ENCODE results near the gene SLC22A16. TPM values are rescaled to one million over a fixed set of nuclear protein-coding genes. Genes with fewer than 3 reads are reported as not detected.
A peak's percentile ranks its signal among the peaks of the same experiment; 100 is the strongest.

SLC22A16 gene
- total RNA-seq, 2 experiments from 2014 or later, result not detected

DNA sequence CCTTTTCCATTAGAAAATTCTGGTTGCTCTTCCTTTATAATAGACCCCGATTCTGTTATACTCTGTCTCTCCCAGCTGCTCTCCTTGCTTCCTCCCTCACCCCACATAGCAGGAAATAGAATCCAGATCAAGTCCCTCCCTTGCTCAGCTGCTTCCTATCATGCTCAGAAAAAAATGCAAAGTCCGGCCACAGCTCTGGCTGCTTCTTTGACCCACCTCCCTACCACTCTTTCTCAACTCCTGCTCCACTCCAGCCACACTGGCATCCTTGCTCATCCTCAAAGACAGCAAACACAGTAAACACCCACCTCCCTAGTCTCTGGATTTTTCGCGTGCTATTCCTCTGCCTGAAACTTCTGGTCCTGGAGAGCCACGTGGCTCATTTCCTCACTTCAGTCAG is 9.1 kb upstream of the SLC22A16 start:
- H3K27ac Mint-ChIP-seq, result no peak overlapping the region
- intact Hi-C loops (cut with micrococcal nuclease), result no loop called here
- no peaks in the 10 kb centered on the region for H3K4me1 Mint-ChIP-seq (ENCODE audit: low read depth)
- H3K9me3 Mint-ChIP-seq, result no peaks in the 10 kb centered on the region
- no peak overlapping the region for H3K4me3 Mint-ChIP-seq
- H3K36me3 Mint-ChIP-seq (ENCODE audit: low read depth), result no peaks in the 10 kb centered on the region
- H3K27me3 Mint-ChIP-seq (ENCODE audit: low read depth), result peaks cover 17% of the 10 kb centered on the region
- no peak for DNase-seq
- CTCF ChIA-PET, result no interaction called here

DNA sequence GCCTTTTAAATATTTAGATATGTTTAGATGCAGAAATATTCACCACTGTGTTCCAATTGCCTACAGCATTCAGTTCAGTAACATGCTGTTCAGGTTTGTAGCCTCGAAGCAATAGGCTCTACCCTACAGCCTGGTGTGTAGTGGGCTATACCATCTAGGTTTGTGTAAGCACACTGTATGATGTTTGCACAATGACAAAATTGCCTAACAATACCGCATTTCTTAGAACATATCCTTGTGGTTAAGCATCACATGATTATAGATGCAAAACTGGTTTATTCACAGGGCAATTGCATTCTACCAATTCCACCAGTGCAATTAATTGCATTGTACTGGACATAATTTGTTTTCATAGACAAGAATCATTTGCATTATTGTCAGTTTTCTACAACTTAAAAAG is 7.9 kb upstream of the SLC22A16 start:
- Mint-ChIP-seq H3K4me3 (no peak overlapping the region), H3K36me3 (ENCODE audit: low read depth) (no peaks in the 10 kb centered on the region), H3K4me1 (ENCODE audit: low read depth) (no peaks in the 10 kb centered on the region), H3K9me3 (no peaks in the 10 kb centered on the region), H3K27me3 (ENCODE audit: low read depth) (peaks cover 17% of the 10 kb centered on the region), H3K27ac (no peak overlapping the region)
- intact Hi-C loops (cut with micrococcal nuclease), result no loop called here
- CTCF ChIA-PET, result interaction anchor here (0.6 to 0.9 kb wide), 3 partner anchors 44 to 717 kb away, joined by 3 to 5 read pairs (median 3); no protein-coding TSS in a partner anchor
- DNase-seq, result no peak

- no peaks in the 10 kb centered on the region for H3K36me3 Mint-ChIP-seq (ENCODE audit: low read depth)
Observed at GRCh38 chr6:110482774-110483400, 6.5 kb upstream of the SLC22A16 start.

GRCh38 chr6:110481081-110481480 is 4.7 kb upstream of the SLC22A16 start:
- Mint-ChIP-seq H3K4me1 (ENCODE audit: low read depth) (no peaks in the 10 kb centered on the region), H3K36me3 (ENCODE audit: low read depth) (no peaks in the 10 kb centered on the region), H3K9me3 (no peaks in the 10 kb centered on the region), H3K27ac (no peak overlapping the region), H3K4me3 (no peak overlapping the region), H3K27me3 (ENCODE audit: low read depth) (peaks cover 28% of the 10 kb centered on the region)
- DNase-seq, result no peak
- CTCF ChIA-PET, result no interaction called here
- intact Hi-C loops (cut with micrococcal nuclease), result no loop called here

More at GRCh38 chr6:110482774-110483400, 6.5 kb upstream of the SLC22A16 start:
- intact Hi-C loops (cut with micrococcal nuclease), result no loop called here
- Mint-ChIP-seq H3K4me1 (ENCODE audit: low read depth) (no peaks in the 10 kb centered on the region), H3K27me3 (ENCODE audit: low read depth) (peaks cover 27% of the 10 kb centered on the region), H3K4me3 (no peak overlapping the region), H3K9me3 (no peaks in the 10 kb centered on the region), H3K27ac (no peak overlapping the region)
- CTCF ChIA-PET, result no interaction called here
- DNase-seq, result no peak

GRCh38 chr6:110475066-110475653 is 1.3 kb downstream of the SLC22A16 start:
- peaks cover 37% of the 10 kb centered on the region for H3K27me3 Mint-ChIP-seq (ENCODE audit: low read depth)
- H3K36me3 Mint-ChIP-seq (ENCODE audit: low read depth), result no peaks in the 10 kb centered on the region
- intact Hi-C loops (cut with micrococcal nuclease), result no loop called here
- H3K4me1 Mint-ChIP-seq (ENCODE audit: low read depth), result peaks cover 8% of the 10 kb centered on the region
- CTCF ChIA-PET, result interaction anchor here (0.5 kb wide), 1 partner anchor 146 kb away, joined by 3 read pairs; no protein-coding TSS in a partner anchor
- H3K4me3 Mint-ChIP-seq, result peak overlapping the region; percentile 61
- no peak overlapping the region for H3K27ac Mint-ChIP-seq
- DNase-seq, result peak; percentile 23
- H3K9me3 Mint-ChIP-seq, result no peaks in the 10 kb centered on the region

DNA sequence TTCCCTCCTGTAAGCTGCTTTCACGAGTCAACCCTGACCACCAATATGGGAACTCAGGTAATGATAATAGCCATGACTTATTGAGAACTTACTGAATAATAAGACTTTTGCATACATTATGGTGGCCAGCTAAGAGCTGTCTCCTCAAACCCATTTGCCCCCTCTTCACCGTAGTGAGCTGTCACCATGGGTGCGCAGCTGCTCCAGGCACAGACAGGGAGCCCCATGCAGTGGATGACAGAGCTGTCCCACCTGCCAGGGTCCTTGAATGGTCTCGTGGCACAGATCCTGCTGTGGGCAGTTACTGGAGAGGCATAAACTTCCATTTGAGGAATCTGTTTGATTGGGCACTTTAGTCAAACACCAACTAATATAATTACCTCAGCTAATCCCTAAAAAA is 1.9 kb downstream of the SLC22A16 start:
- Mint-ChIP-seq H3K4me3 (no peak overlapping the region), H3K27me3 (ENCODE audit: low read depth) (peaks cover 37% of the 10 kb centered on the region), H3K36me3 (ENCODE audit: low read depth) (no peaks in the 10 kb centered on the region), H3K4me1 (ENCODE audit: low read depth) (peaks cover 8% of the 10 kb centered on the region), H3K27ac (no peak overlapping the region), H3K9me3 (no peaks in the 10 kb centered on the region)
- intact Hi-C loops (cut with micrococcal nuclease), result no loop called here
- CTCF ChIA-PET, result interaction anchor here (0.5 kb wide), 1 partner anchor 146 kb away, joined by 3 read pairs; no protein-coding TSS in a partner anchor
- no peak for DNase-seq

GRCh38 chr6:110472739-110473138 is 3.7 kb downstream of the SLC22A16 start:
- CTCF ChIA-PET, result interaction anchor here (0.5 kb wide), 1 partner anchor 452 kb away, joined by 3 read pairs; no protein-coding TSS in a partner anchor
- no peak for DNase-seq
- no peaks in the 10 kb centered on the region for H3K36me3 Mint-ChIP-seq (ENCODE audit: low read depth)
- no peaks in the 10 kb centered on the region for H3K9me3 Mint-ChIP-seq
- peaks cover 8% of the 10 kb centered on the region for H3K4me1 Mint-ChIP-seq (ENCODE audit: low read depth)
- no peak overlapping the region for H3K27ac Mint-ChIP-seq
- intact Hi-C loops (cut with micrococcal nuclease), result no loop called here
- H3K27me3 Mint-ChIP-seq (ENCODE audit: low read depth), result peaks cover 27% of the 10 kb centered on the region
- H3K4me3 Mint-ChIP-seq, result no peak overlapping the region

DNA sequence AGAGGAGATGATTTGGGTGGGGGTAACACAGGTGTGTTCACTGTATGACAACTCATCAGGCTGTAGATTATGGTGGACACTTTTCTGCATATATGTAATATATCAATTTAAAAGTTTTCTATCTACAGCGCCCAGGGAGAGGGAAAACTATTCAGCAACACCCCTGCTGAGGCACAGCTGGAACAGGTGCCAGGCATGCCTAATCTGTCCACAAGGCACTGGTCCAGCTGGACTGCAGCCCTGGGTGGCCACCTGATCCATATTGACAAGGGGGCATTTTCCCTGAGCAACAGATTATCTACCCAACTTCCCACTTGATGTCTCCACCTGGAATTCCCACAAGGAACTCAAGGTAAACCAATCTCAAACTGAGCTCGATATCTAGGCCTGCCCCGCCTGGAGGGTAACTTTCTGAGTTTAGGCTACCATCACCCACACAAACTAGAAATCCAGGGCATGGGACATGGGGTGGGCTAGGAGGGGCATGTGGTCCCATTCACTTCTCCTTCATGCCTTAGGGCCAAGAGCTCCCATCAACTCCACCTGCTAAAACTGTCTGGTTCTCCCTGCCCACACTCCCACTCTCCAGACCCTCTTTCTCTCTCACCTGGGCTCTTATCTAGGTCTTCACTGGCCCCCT is 4.6 kb downstream of the SLC22A16 start:
- CTCF ChIA-PET, result no interaction called here
- H3K27ac Mint-ChIP-seq, result no peak overlapping the region
- intact Hi-C loops (cut with micrococcal nuclease), result no loop called here
- DNase-seq, result no peak
- no peak overlapping the region for H3K4me3 Mint-ChIP-seq
- H3K4me1 Mint-ChIP-seq (ENCODE audit: low read depth), result peaks cover 8% of the 10 kb centered on the region
- H3K27me3 Mint-ChIP-seq (ENCODE audit: low read depth), result peaks cover 25% of the 10 kb centered on the region
- no peaks in the 10 kb centered on the region for H3K36me3 Mint-ChIP-seq (ENCODE audit: low read depth)
- no peaks in the 10 kb centered on the region for H3K9me3 Mint-ChIP-seq

DNA sequence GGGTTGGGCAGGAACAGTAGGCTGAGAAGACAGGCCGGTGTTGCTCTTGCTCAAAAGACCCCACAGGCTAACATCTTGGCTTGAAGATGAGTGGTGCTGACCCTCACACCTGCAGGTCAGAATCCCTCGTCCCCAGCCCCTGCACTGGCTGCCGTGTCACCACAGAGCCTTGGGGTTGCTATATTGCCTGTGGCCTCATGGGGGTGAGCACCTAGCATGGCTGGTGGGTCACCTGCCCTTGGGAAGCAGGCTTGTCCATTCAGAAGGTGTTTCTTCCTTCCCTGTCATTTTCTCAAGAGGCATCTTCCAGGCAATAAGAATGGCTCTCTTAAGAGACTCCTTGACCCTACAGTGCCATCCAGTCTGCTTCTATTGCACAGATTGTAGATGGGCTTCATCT is 7.7 kb downstream of the SLC22A16 start:
- no peaks in the 10 kb centered on the region for H3K4me1 Mint-ChIP-seq (ENCODE audit: low read depth)
- no peak overlapping the region for H3K27ac Mint-ChIP-seq
- H3K27me3 Mint-ChIP-seq (ENCODE audit: low read depth), result peaks cover 7% of the 10 kb centered on the region
- no peaks in the 10 kb centered on the region for H3K36me3 Mint-ChIP-seq (ENCODE audit: low read depth)
- CTCF ChIA-PET, result no interaction called here
- no peak for DNase-seq
- intact Hi-C loops (cut with micrococcal nuclease), result no loop called here
- peaks cover 7% of the 10 kb centered on the region for H3K9me3 Mint-ChIP-seq
- no peak overlapping the region for H3K4me3 Mint-ChIP-seq

DNA sequence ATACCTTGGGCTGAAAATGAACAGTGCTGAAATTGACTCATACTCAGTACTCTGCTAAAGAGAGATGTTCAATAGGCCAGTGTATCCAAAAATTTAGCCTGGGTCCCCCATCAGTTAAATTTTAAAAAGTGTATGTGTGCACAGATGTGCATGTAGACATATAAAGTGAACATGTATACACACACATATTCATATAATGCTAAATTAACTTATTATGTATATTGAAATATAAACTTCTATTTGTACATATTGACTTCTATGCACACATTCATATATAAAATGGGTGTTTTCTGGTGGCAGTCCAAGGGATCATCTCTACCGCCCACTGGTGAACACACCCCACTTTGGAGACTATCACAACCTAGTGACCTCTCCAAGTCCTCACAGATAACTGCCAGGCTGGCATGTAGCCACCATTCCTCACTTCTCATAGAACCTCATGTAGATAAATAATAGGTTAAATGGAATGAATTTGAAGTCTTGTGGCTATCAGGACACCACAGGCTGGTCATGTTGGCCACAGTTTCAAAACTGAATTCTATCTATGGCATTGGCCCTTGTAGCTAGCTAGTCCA is 8.8 kb downstream of the SLC22A16 start:
- CTCF ChIA-PET, result no interaction called here
- peaks cover 14% of the 10 kb centered on the region for H3K9me3 Mint-ChIP-seq
- peaks cover 5% of the 10 kb centered on the region for H3K27me3 Mint-ChIP-seq (ENCODE audit: low read depth)
- intact Hi-C loops (cut with micrococcal nuclease), result no loop called here
- H3K27ac Mint-ChIP-seq, result no peak overlapping the region
- H3K4me3 Mint-ChIP-seq, result no peak overlapping the region
- H3K4me1 Mint-ChIP-seq (ENCODE audit: low read depth), result no peaks in the 10 kb centered on the region
- DNase-seq, result no peak
- H3K36me3 Mint-ChIP-seq (ENCODE audit: low read depth), result no peaks in the 10 kb centered on the region

- Mint-ChIP-seq H3K27me3 (ENCODE audit: low read depth) (peaks cover 5% of the 10 kb centered on the region), H3K27ac (no peak overlapping the region), H3K36me3 (ENCODE audit: low read depth) (peaks cover 2% of the 10 kb centered on the region), H3K4me1 (ENCODE audit: low read depth) (no peaks in the 10 kb centered on the region), H3K9me3 (peaks cover 25% of the 10 kb centered on the region), H3K4me3 (no peak overlapping the region)
- CTCF ChIA-PET, result no interaction called here
- DNase-seq, result no peak
- intact Hi-C loops (cut with micrococcal nuclease), result no loop called here
Observed at GRCh38 chr6:110462884-110463481, 13.4 kb downstream of the SLC22A16 start.

- peaks cover 2% of the 10 kb centered on the region for H3K36me3 Mint-ChIP-seq (ENCODE audit: low read depth)
- H3K4me3 Mint-ChIP-seq, result no peak overlapping the region
- H3K9me3 Mint-ChIP-seq, result peaks cover 25% of the 10 kb centered on the region
- CTCF ChIA-PET, result interaction anchor here (0.6 kb wide), 1 partner anchor 388 kb away, joined by 3 read pairs; no protein-coding TSS in a partner anchor
- H3K27me3 Mint-ChIP-seq (ENCODE audit: low read depth), result peaks cover 5% of the 10 kb centered on the region
- no peak for DNase-seq
- no peak overlapping the region for H3K27ac Mint-ChIP-seq
- no peaks in the 10 kb centered on the region for H3K4me1 Mint-ChIP-seq (ENCODE audit: low read depth)
- intact Hi-C loops (cut with micrococcal nuclease), result no loop called here
Observed at GRCh38 chr6:110461376-110461775, 15.0 kb downstream of the SLC22A16 start.

All from activated naive CD4-positive, alpha-beta T cell treated with anti-CD3 and anti-CD28 coated beads for 36 hours (primary cell).